OCI-LY3 (cell line): ENCODE data around the gene OR7C2.

Source experiments
- CTCF ChIP-seq: fragments of 200-600, 300-600 bp; sonication (generic); IDR thresholded peaks from 2 replicates; pipeline ENCODE4 v1.5.1; 2014; ENCODE audit warnings: antibody characterized with exemption, low read length, low read depth
- EZH2phosphoT487 ChIP-seq: fragments of 200-600 bp; shearing (Covaris generic); IDR thresholded peaks from 2 replicates; pipeline ENCODE4 v1.6.1; 2018; ENCODE audit warnings: antibody characterized with exemption, mixed run types, low read depth

- no peak for TF ChIP-seq EZH2phosphoT487
- no peak for TF ChIP-seq CTCF
Observed at GRCh38 chr19:14978161-14978776, 37.0 kb downstream of the OR7C2 start.
